ENCODE results near the gene ARMC10.
"Not testable (repeated sequence)": the region's sequence is repeated elsewhere in the genome, so short reads cannot be mapped to it uniquely, and the experiment has no call there.

The ARMC10 gene

GRCh38 chr7:103134836-103135554 is 60.1 kb downstream of the ARMC10 start:
- TF ChIP-seq CTCF (IDR thresholded peaks at IDR 0.05; ENCODE audit: low read depth, low read length, missing control alignments) = no peak
- in situ Hi-C loops (cut with HindIII; ENCODE audit: low sequenced_read_pairs) = no loop called here
- H3K4me3 ChIP-seq (ENCODE audit: low read depth, low read length) = no peak overlapping the region
- no peak for DNase-seq (ENCODE audit: low read depth)

- no peak overlapping the region for H3K4me3 ChIP-seq (ENCODE audit: low read depth, low read length)
- TF ChIP-seq CTCF (IDR thresholded peaks at IDR 0.05; ENCODE audit: low read depth, low read length, missing control alignments) = no peak
- no peak for DNase-seq (ENCODE audit: low read depth)
- in situ Hi-C loops (cut with HindIII; ENCODE audit: low sequenced_read_pairs) = no loop called here
Measured at GRCh38 chr7:103140061-103140460, 65.1 kb downstream of the ARMC10 start.

GRCh38 chr7:103140685-103141084 is 65.7 kb downstream of the ARMC10 start:
- in situ Hi-C loops (cut with HindIII; ENCODE audit: low sequenced_read_pairs) = no loop called here
- no peak for DNase-seq (ENCODE audit: low read depth)
- TF ChIP-seq CTCF (IDR thresholded peaks at IDR 0.05; ENCODE audit: low read depth, low read length, missing control alignments) = no peak
- H3K4me3 ChIP-seq (ENCODE audit: low read depth, low read length) = no peak overlapping the region

GRCh38 chr7:103141753-103142404 is 66.9 kb downstream of the ARMC10 start:
- H3K4me3 ChIP-seq (ENCODE audit: low read depth, low read length) = no peak overlapping the region
- in situ Hi-C loops (cut with HindIII; ENCODE audit: low sequenced_read_pairs) = no loop called here
- no peak for TF ChIP-seq CTCF (IDR thresholded peaks at IDR 0.05; ENCODE audit: low read depth, low read length, missing control alignments)
- no peak for DNase-seq (ENCODE audit: low read depth)

GRCh38 chr7:103142494-103142893 is 67.6 kb downstream of the ARMC10 start:
- in situ Hi-C loops (cut with HindIII; ENCODE audit: low sequenced_read_pairs) = no loop called here

GRCh38 chr7:103143868-103144267 is 68.9 kb downstream of the ARMC10 start:
- no peak for DNase-seq (ENCODE audit: low read depth)
- no peak overlapping the region for H3K4me3 ChIP-seq (ENCODE audit: low read depth, low read length)
- in situ Hi-C loops (cut with HindIII; ENCODE audit: low sequenced_read_pairs) = no loop called here
- no peak for TF ChIP-seq CTCF (IDR thresholded peaks at IDR 0.05; ENCODE audit: low read depth, low read length, missing control alignments)

More at GRCh38 chr7:103142494-103142893, 67.6 kb downstream of the ARMC10 start:
- no peak overlapping the region for H3K4me3 ChIP-seq (ENCODE audit: low read depth, low read length)
- TF ChIP-seq CTCF (IDR thresholded peaks at IDR 0.05; ENCODE audit: low read depth, low read length, missing control alignments) = no peak
- no peak for DNase-seq (ENCODE audit: low read depth)

- H3K4me3 ChIP-seq (ENCODE audit: low read depth, low read length); in situ Hi-C loops (cut with HindIII; ENCODE audit: low sequenced_read_pairs); DNase-seq (ENCODE audit: low read depth): not testable (repeated sequence)
Measured at GRCh38 chr7:103144754-103145153, 69.8 kb downstream of the ARMC10 start.
